Measurements from ENCODE around the gene OR52M1. TPM values are rescaled to one million over a fixed set of nuclear protein-coding genes. Genes with fewer than 3 reads are reported as not detected.

Gene OR52M1
- total RNA-seq, 1 donor from 2014 or later = not detected

GRCh38 chr11:4565371-4565770, 20.4 kb downstream of the OR52M1 start:
- no peak overlapping the region for H3K4me3 Mint-ChIP-seq
- H3K9me3 Mint-ChIP-seq = peaks cover 8% of the 10 kb centered on the region
- no peaks in the 10 kb centered on the region for H3K36me3 Mint-ChIP-seq (ENCODE audit: low read depth)
- TF ChIP-seq, protein P1, sequence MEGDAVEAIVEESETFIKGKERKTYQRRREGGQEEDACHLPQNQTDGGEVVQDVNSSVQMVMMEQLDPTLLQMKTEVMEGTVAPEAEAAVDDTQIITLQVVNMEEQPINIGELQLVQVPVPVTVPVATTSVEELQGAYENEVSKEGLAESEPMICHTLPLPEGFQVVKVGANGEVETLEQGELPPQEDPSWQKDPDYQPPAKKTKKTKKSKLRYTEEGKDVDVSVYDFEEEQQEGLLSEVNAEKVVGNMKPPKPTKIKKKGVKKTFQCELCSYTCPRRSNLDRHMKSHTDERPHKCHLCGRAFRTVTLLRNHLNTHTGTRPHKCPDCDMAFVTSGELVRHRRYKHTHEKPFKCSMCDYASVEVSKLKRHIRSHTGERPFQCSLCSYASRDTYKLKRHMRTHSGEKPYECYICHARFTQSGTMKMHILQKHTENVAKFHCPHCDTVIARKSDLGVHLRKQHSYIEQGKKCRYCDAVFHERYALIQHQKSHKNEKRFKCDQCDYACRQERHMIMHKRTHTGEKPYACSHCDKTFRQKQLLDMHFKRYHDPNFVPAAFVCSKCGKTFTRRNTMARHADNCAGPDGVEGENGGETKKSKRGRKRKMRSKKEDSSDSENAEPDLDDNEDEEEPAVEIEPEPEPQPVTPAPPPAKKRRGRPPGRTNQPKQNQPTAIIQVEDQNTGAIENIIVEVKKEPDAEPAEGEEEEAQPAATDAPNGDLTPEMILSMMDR (IDR thresholded peaks at IDR 0.05) = no peak
- H3K27me3 Mint-ChIP-seq = peaks cover 16% of the 10 kb centered on the region
- intact Hi-C loops (cut with micrococcal nuclease) = no loop called here
- DNase-seq (no peak), ATAC-seq (ENCODE audit: low read depth) (no peak)
- no peak overlapping the region for H3K27ac Mint-ChIP-seq
- no peaks in the 10 kb centered on the region for H3K4me1 Mint-ChIP-seq
- ChIA-PET POLR2A (no interaction called here), CTCF (no interaction called here)

DNA sequence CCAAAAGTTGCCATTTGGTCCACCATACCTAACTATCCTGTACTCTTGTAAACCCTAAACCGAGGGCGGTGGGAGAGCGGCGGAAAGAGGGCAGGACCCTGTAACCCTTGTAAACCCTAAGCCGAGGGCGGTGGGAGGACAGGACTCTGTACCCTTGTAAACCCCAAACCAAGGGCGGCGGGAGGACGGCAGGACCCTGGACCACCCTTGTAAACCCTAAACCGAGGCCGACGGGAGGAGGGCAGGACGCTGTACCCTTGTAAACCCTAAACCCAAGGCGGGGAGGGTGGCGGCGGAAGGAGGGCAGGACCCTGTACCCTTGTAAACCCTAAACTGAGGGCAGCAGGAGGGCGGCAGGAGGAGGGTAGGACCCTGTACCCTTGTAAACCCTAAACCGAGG, 24.1 kb downstream of the OR52M1 start:
- H3K9me3 Mint-ChIP-seq = peaks cover 5% of the 10 kb centered on the region
- no peaks in the 10 kb centered on the region for H3K36me3 Mint-ChIP-seq (ENCODE audit: low read depth)
- no peak overlapping the region for H3K27ac Mint-ChIP-seq
- ATAC-seq (ENCODE audit: low read depth) = no peak
- TF ChIP-seq, protein P1 (IDR thresholded peaks at IDR 0.05) = no peak
- no peaks in the 10 kb centered on the region for H3K4me1 Mint-ChIP-seq
- intact Hi-C loops (cut with micrococcal nuclease) = no loop called here
- ChIA-PET POLR2A (no interaction called here), CTCF (no interaction called here)
- peaks cover 8% of the 10 kb centered on the region for H3K27me3 Mint-ChIP-seq
- no peak for DNase-seq
- H3K4me3 Mint-ChIP-seq = no peak overlapping the region

DNA sequence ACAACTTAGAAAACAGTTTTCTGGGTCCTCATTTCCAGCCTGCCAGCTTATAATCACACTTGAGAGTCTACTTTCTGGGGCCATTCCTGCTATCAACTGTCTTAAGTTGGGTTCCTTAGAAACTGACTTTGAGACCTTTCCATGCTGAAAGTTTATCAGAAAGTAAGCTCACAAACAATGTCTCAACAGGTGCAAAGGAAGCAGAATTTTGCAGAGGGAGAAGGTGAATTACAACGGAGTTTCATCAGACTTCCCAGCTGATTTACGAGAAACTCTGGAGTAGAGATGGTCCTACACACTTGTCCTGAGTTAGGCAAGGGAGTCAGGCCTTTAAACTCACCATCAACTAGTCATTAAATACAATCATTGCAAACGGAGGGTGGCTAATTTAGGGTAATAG, 31.9 kb downstream of the OR52M1 start:
- peaks cover 10% of the 10 kb centered on the region for H3K27me3 Mint-ChIP-seq
- intact Hi-C loops (cut with micrococcal nuclease) = no loop called here
- no peaks in the 10 kb centered on the region for H3K9me3 Mint-ChIP-seq
- no peaks in the 10 kb centered on the region for H3K4me1 Mint-ChIP-seq
- TF ChIP-seq, protein P1 (IDR thresholded peaks at IDR 0.05) = no peak
- no peak overlapping the region for H3K27ac Mint-ChIP-seq
- H3K36me3 Mint-ChIP-seq (ENCODE audit: low read depth) = no peaks in the 10 kb centered on the region
- H3K4me3 Mint-ChIP-seq = no peak overlapping the region
- ChIA-PET CTCF (no interaction called here), POLR2A (no interaction called here)
- DNase-seq (no peak), ATAC-seq (ENCODE audit: low read depth) (no peak)

DNA sequence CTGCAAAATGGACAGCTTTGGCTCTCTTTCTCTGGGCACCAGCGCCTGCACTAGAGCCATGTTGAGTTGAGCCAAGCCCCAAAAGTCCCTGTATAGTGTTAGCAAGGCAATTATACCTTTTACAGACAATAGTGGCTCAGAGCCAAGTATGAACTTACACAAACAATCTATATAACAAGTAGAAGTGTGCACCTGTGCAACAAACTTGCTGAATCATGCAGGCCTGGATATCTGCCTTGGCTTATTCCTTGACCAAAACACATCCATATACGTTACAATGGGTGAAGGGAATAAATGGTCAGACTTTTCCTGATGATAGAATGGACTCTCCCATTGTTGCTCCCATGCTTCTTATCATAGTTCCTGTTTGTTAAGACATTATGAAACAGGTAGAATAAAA, 32.8 kb downstream of the OR52M1 start:
- no peak overlapping the region for H3K4me3 Mint-ChIP-seq
- TF ChIP-seq, protein P1 (IDR thresholded peaks at IDR 0.05) = no peak
- H3K27ac Mint-ChIP-seq = no peak overlapping the region
- CTCF ChIA-PET = no interaction called here
- no peak for ATAC-seq (ENCODE audit: low read depth)
- no peak for DNase-seq
- H3K4me1 Mint-ChIP-seq = no peaks in the 10 kb centered on the region
- POLR2A ChIA-PET = no interaction called here
- intact Hi-C loops (cut with micrococcal nuclease) = no loop called here
- no peaks in the 10 kb centered on the region for H3K36me3 Mint-ChIP-seq (ENCODE audit: low read depth)
- peaks cover 13% of the 10 kb centered on the region for H3K27me3 Mint-ChIP-seq
- no peaks in the 10 kb centered on the region for H3K9me3 Mint-ChIP-seq

GRCh38 chr11:4578624-4579023, 33.6 kb downstream of the OR52M1 start:
- POLR2A ChIA-PET = no interaction called here
- no peaks in the 10 kb centered on the region for H3K9me3 Mint-ChIP-seq
- no peaks in the 10 kb centered on the region for H3K4me1 Mint-ChIP-seq
- CTCF ChIA-PET = no interaction called here
- ATAC-seq (ENCODE audit: low read depth) (no peak), DNase-seq (no peak)
- H3K27me3 Mint-ChIP-seq = peaks cover 16% of the 10 kb centered on the region
- TF ChIP-seq, protein P1 (IDR thresholded peaks at IDR 0.05) = no peak
- no peak overlapping the region for H3K4me3 Mint-ChIP-seq
- H3K27ac Mint-ChIP-seq = no peak overlapping the region
- no peaks in the 10 kb centered on the region for H3K36me3 Mint-ChIP-seq (ENCODE audit: low read depth)
- intact Hi-C loops (cut with micrococcal nuclease) = no loop called here
